Kidney epithelial cell (primary cell): ENCODE measurements around the gene RAPSN. TPM values are rescaled to one million over a fixed set of nuclear protein-coding genes. Genes with fewer than 3 reads are reported as not detected.

ENCODE experiments used
- DNase-seq: peaks from one replicate; pipeline ENCODE4 v3.0.0-alpha.2; 2010; ENCODE audit warnings: low read depth
- H3K27me3 ChIP-seq: 2 replicates; pipeline ENCODE4 v1.6.0; 2011; ENCODE audit warnings: low read length; ENCODE audit not compliant: control insufficient read depth, insufficient read depth
- H3K36me3 ChIP-seq: 2 replicates; pipeline ENCODE4 v1.5.1; 2011; ENCODE audit warnings: low read length; ENCODE audit not compliant: control insufficient read depth, insufficient read depth
- H3K4me3 ChIP-seq: 2 replicates; pipeline ENCODE4 v1.5.1; 2011; ENCODE audit warnings: low read depth, mild to moderate bottlenecking, control low read depth, low read length
- CTCF ChIP-seq: IDR thresholded peaks from 2 replicates; pipeline ENCODE4 v1.5.1; 2011; ENCODE audit warnings: mild to moderate bottlenecking, moderate library complexity, low read length, control low read depth, inconsistent platforms; ENCODE audit not compliant: insufficient read depth, poor library complexity, severe bottlenecking
- total RNA-seq: library from RNA; depleted of rRNA; stranded (reverse); fragments of >200 nt; gene quantifications from 2 replicates; pipeline ENCODE4 v1.2.3, GENCODE V29; 2015

Gene RAPSN
- total RNA-seq, 1 donor from 2014 or later: 0.21 TPM

DNA sequence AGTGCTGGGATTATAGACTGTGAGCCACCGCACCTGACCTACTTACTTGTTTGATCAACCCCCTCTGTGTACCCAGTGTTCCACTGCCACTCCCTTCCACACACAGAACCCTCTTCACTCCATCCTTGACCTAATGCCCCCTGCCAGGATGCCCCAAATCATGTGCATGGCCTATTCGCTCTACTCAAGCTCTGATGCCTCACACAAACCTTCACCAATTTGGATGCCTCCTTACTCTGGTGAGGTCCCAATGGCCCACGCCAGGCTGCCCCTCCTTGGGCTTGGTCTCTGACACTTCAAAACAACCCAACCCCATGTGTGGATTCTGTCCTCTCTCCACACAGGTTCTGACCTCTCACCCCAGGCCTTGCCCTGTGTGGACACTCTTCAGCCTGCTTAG lies 13.2 kb downstream of the RAPSN start:
- no peak for TF ChIP-seq CTCF
- no peak for DNase-seq
- H3K4me3 ChIP-seq: no peak overlapping the region
- H3K27me3 ChIP-seq: no peaks in the 10 kb centered on the region
- H3K36me3 ChIP-seq: no peaks in the 10 kb centered on the region

DNA sequence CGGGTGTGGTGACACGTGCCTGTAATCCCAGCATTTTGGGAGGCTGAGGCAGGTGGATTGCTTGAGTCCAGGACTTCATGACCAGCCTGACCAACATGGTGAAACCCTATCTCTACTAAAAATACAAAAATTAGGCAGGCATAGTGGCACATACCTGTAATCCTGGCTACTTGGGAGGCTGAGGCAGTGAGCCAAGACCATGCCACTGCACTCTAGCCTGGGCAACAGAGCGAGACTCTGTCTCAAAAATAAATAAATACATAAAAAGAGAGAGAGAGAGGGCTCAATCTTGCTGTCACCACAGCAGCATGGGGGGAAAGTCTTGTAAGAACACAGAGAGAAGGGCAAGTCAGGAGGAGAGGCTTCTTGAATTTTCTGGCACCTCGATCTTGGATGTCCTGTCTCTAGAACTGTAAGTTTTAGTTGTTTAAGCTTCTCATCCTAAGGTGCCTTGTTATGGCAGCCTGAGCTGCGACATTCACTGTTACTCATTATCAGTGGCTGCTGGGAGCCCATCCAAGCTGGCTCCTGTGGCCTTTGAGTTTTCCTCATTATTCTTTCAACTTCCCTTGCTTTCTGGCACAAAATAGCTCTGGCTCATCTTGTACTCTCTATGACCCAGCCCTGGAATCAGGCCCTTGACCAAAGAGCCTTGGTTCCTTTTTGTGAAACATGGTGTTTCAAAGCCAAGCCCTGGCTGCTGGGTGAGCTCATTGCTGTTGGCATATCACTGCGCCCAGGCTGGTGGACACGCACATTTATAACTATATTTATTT lies 14.7 kb downstream of the RAPSN start:
- DNase-seq: no peak
- TF ChIP-seq CTCF: no peak
- Histone ChIP-seq H3K27me3 (no peaks in the 10 kb centered on the region), H3K4me3 (no peak overlapping the region), H3K36me3 (no peaks in the 10 kb centered on the region)

- H3K4me3 ChIP-seq: no peak overlapping the region
- H3K27me3 ChIP-seq: no peaks in the 10 kb centered on the region
- DNase-seq: no peak
- TF ChIP-seq CTCF: no peak
- H3K36me3 ChIP-seq: no peaks in the 10 kb centered on the region
Measured at GRCh38 chr11:47433157-47433556, 15.8 kb downstream of the RAPSN start.

- no peaks in the 10 kb centered on the region for H3K36me3 ChIP-seq
- no peak for TF ChIP-seq CTCF
- no peak overlapping the region for H3K4me3 ChIP-seq
- H3K27me3 ChIP-seq: no peaks in the 10 kb centered on the region
- DNase-seq: no peak
Measured at GRCh38 chr11:47431356-47432083, 17.4 kb downstream of the RAPSN start.

GRCh38 chr11:47430524-47430923 lies 18.4 kb downstream of the RAPSN start:
- Histone ChIP-seq H3K27me3 (no peaks in the 10 kb centered on the region), H3K36me3 (no peaks in the 10 kb centered on the region), H3K4me3 (no peak overlapping the region)
- TF ChIP-seq CTCF: no peak
- DNase-seq: no peak
